ENCODE measurements around the gene CUTC.

Gene CUTC

GRCh38 chr10:99732033-99732842 lies at the start of gene CUTC, which contains the start of gene COX15:
TSS of gene CUTC (plus strand) at chr10:99732234. CDS start at chr10:99732349, 115 bp downstream.
TSS of gene COX15 (minus strand) at chr10:99732127. CDS start at chr10:99732049, 78 bp downstream.
- CTCF ChIA-PET = interaction anchor here (0.6 to 4.3 kb wide), 16 partner anchors 9 to 314 kb away, joined by 3 to 24 read pairs (median 3); partner anchors contain the start of gene ENTPD7
- peak; percentile 37 for TF ChIP-seq CTCF (IDR thresholded peaks at IDR 0.05; ENCODE audit: insufficient read depth, low read length, missing control alignments)
- POLR2A ChIA-PET = interaction anchor here (0.8 to 1.4 kb wide), 4 partner anchors 10 to 102 kb away, joined by 3 to 5 read pairs (median 4); no protein-coding TSS in a partner anchor
- H3K4me3 ChIP-seq (ENCODE audit: low read depth, low read length) = peak within 1 kb of the TSS; percentile 74
- peak; percentile 63 for DNase-seq (ENCODE audit: low read depth, low spot score)

GRCh38 chr10:99682752-99683151 lies 49.3 kb upstream of the CUTC start:
- ChIA-PET CTCF (interaction anchor here (1.0 to 1.1 kb wide), 2 partner anchors 22 to 29 kb away, joined by 3 to 4 read pairs; no protein-coding TSS in a partner anchor), POLR2A (no interaction called here)
- H3K4me3 ChIP-seq (ENCODE audit: low read depth, low read length) = no peak overlapping the region
- DNase-seq (ENCODE audit: low read depth, low spot score) = no peak
- no peak for TF ChIP-seq CTCF (IDR thresholded peaks at IDR 0.05; ENCODE audit: insufficient read depth, low read length, missing control alignments)

- ChIA-PET CTCF (interaction anchor here (1.2 kb wide), 1 partner anchor 823 kb away, joined by 3 read pairs; no protein-coding TSS in a partner anchor), POLR2A (no interaction called here)
- no peak for TF ChIP-seq CTCF (IDR thresholded peaks at IDR 0.05; ENCODE audit: insufficient read depth, low read length, missing control alignments)
- no peak for DNase-seq (ENCODE audit: low read depth, low spot score)
- no peak overlapping the region for H3K4me3 ChIP-seq (ENCODE audit: low read depth, low read length)
Observed at GRCh38 chr10:99685597-99685967, 46.5 kb upstream of the CUTC start.

GRCh38 chr10:99689461-99689860 lies 42.6 kb upstream of the CUTC start:
- ChIA-PET CTCF (interaction anchor here (1.5 kb wide), 1 partner anchor 11 kb away, joined by 5 read pairs; no protein-coding TSS in a partner anchor), POLR2A (no interaction called here)
- no peak for DNase-seq (ENCODE audit: low read depth, low spot score)
- H3K4me3 ChIP-seq (ENCODE audit: low read depth, low read length) = no peak overlapping the region
- TF ChIP-seq CTCF (IDR thresholded peaks at IDR 0.05; ENCODE audit: insufficient read depth, low read length, missing control alignments) = no peak

GRCh38 chr10:99693933-99694583 lies 38.0 kb upstream of the CUTC start:
- ChIA-PET CTCF (interaction anchor here (1.1 to 1.3 kb wide), 2 partner anchors 15 to 30 kb away, joined by 3 to 4 read pairs; no protein-coding TSS in a partner anchor), POLR2A (interaction anchor here (0.7 kb wide), 1 partner anchor 18 kb away, joined by 4 read pairs; no protein-coding TSS in a partner anchor)
- DNase-seq (ENCODE audit: low read depth, low spot score) = peak; percentile 85
- H3K4me3 ChIP-seq (ENCODE audit: low read depth, low read length) = no peak overlapping the region
- TF ChIP-seq CTCF (IDR thresholded peaks at IDR 0.05; ENCODE audit: insufficient read depth, low read length, missing control alignments) = no peak

Data from AG04449 (cell line).